ENCODE results near the gene ZC3H18. TPM values are rescaled to one million over a fixed set of nuclear protein-coding genes. Genes with fewer than 3 reads are reported as not detected.

Gene ZC3H18
- total and polyA plus RNA-seq, 4 donors = 12.4 to 38.5 (median 28.5) TPM

Other genes starting within 250 kb of the ZC3H18 start
- gene ZNF469, start 187.4 kb upstream of the ZC3H18 start, total RNA-seq = 1 to 10 TPM; 1.9 to 5.2 TPM
- under 1 TPM; 0.38 to 0.54 TPM for gene ZNF469, start 187.4 kb upstream of the ZC3H18 start, polyA plus RNA-seq
- 1 to 10 TPM; 4.1 to 8.8 TPM for gene ZFPM1, start 117.1 kb upstream of the ZC3H18 start, total RNA-seq
- gene ZFPM1, start 117.1 kb upstream of the ZC3H18 start, polyA plus RNA-seq = 1 to 10 TPM in 1 of 2 donors, under 1 TPM in 1; 0.88 to 2.0 TPM
- not detected for gene IL17C, start 68.2 kb downstream of the ZC3H18 start, total RNA-seq
- not detected for gene IL17C, start 68.2 kb downstream of the ZC3H18 start, polyA plus RNA-seq
- 100 to 1,000 TPM in 1 of 2 donors, 10 to 100 TPM in 1; 79.2 to 148 TPM for gene CYBA, start 80.7 kb downstream of the ZC3H18 start, total RNA-seq
- gene CYBA, start 80.7 kb downstream of the ZC3H18 start, polyA plus RNA-seq = 100 to 1,000 TPM in 1 of 2 donors, 10 to 100 TPM in 1; 99.0 to 107 TPM
- 10 to 100 TPM; 26.0 to 26.6 TPM for gene MVD, start 92.7 kb downstream of the ZC3H18 start, total RNA-seq
- 10 to 100 TPM; 19.8 to 57.6 TPM for gene MVD, start 92.7 kb downstream of the ZC3H18 start, polyA plus RNA-seq
- gene SNAI3, start 116.1 kb downstream of the ZC3H18 start, total RNA-seq = under 1 TPM; 0.27 to 0.71 TPM
- gene SNAI3, start 116.1 kb downstream of the ZC3H18 start, polyA plus RNA-seq = 1 to 10 TPM in 1 of 2 donors, not detected in 1; 1.6 TPM
- gene RNF166, start 136.0 kb downstream of the ZC3H18 start, total RNA-seq = 10 to 100 TPM; 18.0 to 39.4 TPM
- gene RNF166, start 136.0 kb downstream of the ZC3H18 start, polyA plus RNA-seq = 10 to 100 TPM; 16.2 to 27.4 TPM
- gene CTU2, start 136.1 kb downstream of the ZC3H18 start, total RNA-seq = 10 to 100 TPM; 15.8 to 17.0 TPM
- 10 to 100 TPM in 1 of 2 donors, 1 to 10 TPM in 1; 4.0 to 18.4 TPM for gene CTU2, start 136.1 kb downstream of the ZC3H18 start, polyA plus RNA-seq
- 100 to 1,000 TPM; 101 to 120 TPM for gene PIEZO1, start 214.8 kb downstream of the ZC3H18 start, total RNA-seq
- 100 to 1,000 TPM in 1 of 2 donors, 10 to 100 TPM in 1; 35.9 to 205 TPM for gene PIEZO1, start 214.8 kb downstream of the ZC3H18 start, polyA plus RNA-seq
- 1 to 10 TPM in 1 of 2 donors, under 1 TPM in 1; 0.88 to 1.5 TPM for gene CDT1, start 233.4 kb downstream of the ZC3H18 start, total RNA-seq
- gene CDT1, start 233.4 kb downstream of the ZC3H18 start, polyA plus RNA-seq = 1 to 10 TPM in 1 of 2 donors, under 1 TPM in 1; 0.05 to 1.0 TPM
- 10 to 100 TPM; 60.2 to 61.3 TPM for gene APRT, start 241.5 kb downstream of the ZC3H18 start, total RNA-seq
- 100 to 1,000 TPM in 1 of 2 donors, 10 to 100 TPM in 1; 88.6 to 116 TPM for gene APRT, start 241.5 kb downstream of the ZC3H18 start, polyA plus RNA-seq

Measured in aorta (tissue), 4 donors.